HepG2 (cell line): ENCODE data around the gene RRBP1. TPM values are rescaled to one million over a fixed set of nuclear protein-coding genes. Genes with fewer than 3 reads are reported as not detected.

ENCODE experiments used
- ELK4 ChIP-seq: sonication (generic); formaldehyde crosslinking; IDR thresholded peaks from 2 replicates; pipeline ENCODE4 v1.9.0; 2021; ENCODE audit warnings: missing genetic modification reagents, borderline replicate concordance
- HES4 ChIP-seq: sonication (generic); formaldehyde crosslinking; IDR thresholded peaks from 2 replicates; pipeline ENCODE4 v1.9.0; 2021; ENCODE audit warnings: mild to moderate bottlenecking, missing genetic modification reagents, borderline replicate concordance
- HINFP ChIP-seq: sonication (generic); formaldehyde crosslinking; IDR thresholded peaks from 2 replicates; pipeline ENCODE4 v1.4.0; 2020; ENCODE audit warnings: low read depth, mild to moderate bottlenecking, missing genetic modification reagents
- KDM2A ChIP-seq: sonication (generic); formaldehyde crosslinking; IDR thresholded peaks from 2 replicates; pipeline ENCODE4 v1.4.0; 2020; ENCODE audit warnings: low read depth, missing genetic modification reagents, borderline replicate concordance
- MATR3 ChIP-seq: sonication (generic); formaldehyde crosslinking; IDR thresholded peaks from 2 replicates; pipeline ENCODE4 v1.4.0; 2020; ENCODE audit warnings: missing genetic modification reagents
- MIER3 ChIP-seq: IDR thresholded peaks from 2 replicates; pipeline ENCODE4 v1.6.1; 2016; ENCODE audit warnings: missing compliant biosample characterization, borderline replicate concordance
- RCOR2 ChIP-seq: IDR thresholded peaks from 2 replicates; pipeline ENCODE4 v1.6.1; 2016; ENCODE audit warnings: missing biosample characterization, missing genetic modification reagents
- RXRB ChIP-seq: IDR thresholded peaks from 2 replicates; pipeline ENCODE4 v1.6.1; 2016; ENCODE audit warnings: borderline replicate concordance, missing genetic modification reagents, missing compliant biosample characterization
- SP4 ChIP-seq: sonication (generic); formaldehyde crosslinking; IDR thresholded peaks from 2 replicates; pipeline ENCODE4 v1.8.1; 2023; ENCODE audit warnings: mild to moderate bottlenecking, missing genetic modification reagents
- STAT5B ChIP-seq: sonication (generic); formaldehyde crosslinking; IDR thresholded peaks from 2 replicates; pipeline ENCODE4 v1.4.0; 2020; ENCODE audit warnings: missing genetic modification reagents
- ZFAT ChIP-seq: sonication (generic); formaldehyde crosslinking; conservative IDR thresholded peaks from 2 replicates; pipeline ENCODE4 v1.8.1; 2023; ENCODE audit warnings: missing genetic modification reagents, inconsistent platforms
- ZNF12 ChIP-seq: sonication (generic); formaldehyde crosslinking; IDR thresholded peaks from 2 replicates; pipeline ENCODE4 v1.5.0; 2020; ENCODE audit warnings: missing genetic modification reagents
- ZNF143 ChIP-seq: sonication (generic); formaldehyde crosslinking; IDR thresholded peaks from 2 replicates; pipeline ENCODE4 v1.4.0; 2020; ENCODE audit warnings: missing genetic modification reagents
- ZNF282 ChIP-seq: fragments of 450-650 bp; IDR thresholded peaks from 2 replicates; pipeline ENCODE4 v1.6.1; 2018; ENCODE audit not compliant: partially characterized antibody
- ZNF782 ChIP-seq: sonication (generic); formaldehyde crosslinking; IDR thresholded peaks from 2 replicates; pipeline ENCODE4 v1.4.0; 2020; ENCODE audit warnings: missing genetic modification reagents, mild to moderate bottlenecking, borderline replicate concordance
- ZNF850 ChIP-seq: sonication (generic); formaldehyde crosslinking; conservative IDR thresholded peaks from 2 replicates; pipeline ENCODE4 v1.9.0; 2021; ENCODE audit warnings: mild to moderate bottlenecking, missing genetic modification reagents
- ZSCAN9 ChIP-seq: IDR thresholded peaks from 2 replicates; pipeline ENCODE4 v1.6.1; 2016; ENCODE audit warnings: borderline replicate concordance
- polyA plus RNA-seq, 8 experiments: library from polyadenylated mRNA; depleted of rRNA in 3 of 8; stranded (reverse) in 7 of 8; unstranded in 1 of 8; fragments of >200 nt; fragmentation: Illumina TruSeq in 4 of 8; extraction: Trizol in 4 of 8; gene quantifications; 2 replicates each; pipeline versions ENCODE4 v1.2.1 to v1.2.3, GENCODE V29; 2011 to 2016; ENCODE audit warnings: low read depth in 4 of 8, missing spikeins in 1 of 8, mixed read lengths in 1 of 8; ENCODE audit not compliant: insufficient read depth in 1 of 8
- total RNA-seq, 5 experiments: library from RNA; depleted of rRNA; stranded (reverse); fragments of >200 nt; fragmentation: Illumina TruSeq; extraction: Trizol; gene quantifications; 2 replicates each; pipeline ENCODE4 v1.2.3, GENCODE V29; 2016; ENCODE audit warnings: low read depth in 1 of 5
- TF ChIP-seq, protein P1 (sequence below): sonication (generic); formaldehyde crosslinking; IDR thresholded peaks from 2 replicates; pipeline ENCODE4 v1.4.0; 2020; ENCODE audit warnings: missing genetic modification reagents
- TF ChIP-seq, protein P2 (sequence below): sonication (generic); formaldehyde crosslinking; conservative IDR thresholded peaks from 2 replicates; pipeline ENCODE4 v1.4.0; 2020; ENCODE audit warnings: missing genetic modification reagents
- TF ChIP-seq, protein P3 (sequence below): sonication (generic); formaldehyde crosslinking; IDR thresholded peaks from 2 replicates; pipeline ENCODE4 v1.5.0; 2020; ENCODE audit warnings: missing genetic modification reagents, mild to moderate bottlenecking, borderline replicate concordance

Gene RRBP1
- total and polyA plus RNA-seq, 2 of the 13 experiments (the other 11 are each of a cell fraction or from before 2014, with no cell fraction given), result 150 to 222 TPM

DNA sequence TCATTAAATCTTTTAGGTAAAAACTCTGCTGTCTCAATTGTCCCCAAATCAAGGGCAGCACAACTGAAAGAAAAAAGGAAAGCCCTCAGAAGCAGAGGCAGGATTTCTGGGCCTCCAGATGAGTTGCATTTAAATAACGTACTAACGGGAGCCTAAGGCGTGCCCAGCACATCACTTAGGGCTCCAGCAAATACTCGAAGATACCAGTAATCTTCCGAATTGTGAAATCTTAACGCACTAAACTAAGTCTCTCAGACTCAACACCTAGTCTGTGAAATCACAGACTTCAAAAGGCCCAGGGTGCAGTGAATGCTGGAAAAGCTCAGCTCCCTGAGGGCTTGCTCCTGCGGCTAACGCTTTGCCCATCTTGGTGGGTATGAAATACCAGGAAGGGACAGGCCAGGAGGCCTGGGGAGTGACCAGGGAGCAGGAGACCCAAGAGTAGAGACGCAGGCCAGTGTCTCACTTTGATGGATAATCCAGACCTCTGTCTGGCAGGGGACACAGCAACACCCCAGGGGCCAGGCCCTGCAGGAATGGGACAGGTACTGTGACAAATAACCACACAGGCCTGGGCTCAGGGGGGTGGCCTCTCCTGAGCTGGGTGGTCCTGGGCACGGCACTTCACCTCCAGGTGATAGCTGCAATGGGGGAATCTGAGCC lies 36.4 kb downstream of the RRBP1 start (continued):
- TF ChIP-seq, protein P1, sequence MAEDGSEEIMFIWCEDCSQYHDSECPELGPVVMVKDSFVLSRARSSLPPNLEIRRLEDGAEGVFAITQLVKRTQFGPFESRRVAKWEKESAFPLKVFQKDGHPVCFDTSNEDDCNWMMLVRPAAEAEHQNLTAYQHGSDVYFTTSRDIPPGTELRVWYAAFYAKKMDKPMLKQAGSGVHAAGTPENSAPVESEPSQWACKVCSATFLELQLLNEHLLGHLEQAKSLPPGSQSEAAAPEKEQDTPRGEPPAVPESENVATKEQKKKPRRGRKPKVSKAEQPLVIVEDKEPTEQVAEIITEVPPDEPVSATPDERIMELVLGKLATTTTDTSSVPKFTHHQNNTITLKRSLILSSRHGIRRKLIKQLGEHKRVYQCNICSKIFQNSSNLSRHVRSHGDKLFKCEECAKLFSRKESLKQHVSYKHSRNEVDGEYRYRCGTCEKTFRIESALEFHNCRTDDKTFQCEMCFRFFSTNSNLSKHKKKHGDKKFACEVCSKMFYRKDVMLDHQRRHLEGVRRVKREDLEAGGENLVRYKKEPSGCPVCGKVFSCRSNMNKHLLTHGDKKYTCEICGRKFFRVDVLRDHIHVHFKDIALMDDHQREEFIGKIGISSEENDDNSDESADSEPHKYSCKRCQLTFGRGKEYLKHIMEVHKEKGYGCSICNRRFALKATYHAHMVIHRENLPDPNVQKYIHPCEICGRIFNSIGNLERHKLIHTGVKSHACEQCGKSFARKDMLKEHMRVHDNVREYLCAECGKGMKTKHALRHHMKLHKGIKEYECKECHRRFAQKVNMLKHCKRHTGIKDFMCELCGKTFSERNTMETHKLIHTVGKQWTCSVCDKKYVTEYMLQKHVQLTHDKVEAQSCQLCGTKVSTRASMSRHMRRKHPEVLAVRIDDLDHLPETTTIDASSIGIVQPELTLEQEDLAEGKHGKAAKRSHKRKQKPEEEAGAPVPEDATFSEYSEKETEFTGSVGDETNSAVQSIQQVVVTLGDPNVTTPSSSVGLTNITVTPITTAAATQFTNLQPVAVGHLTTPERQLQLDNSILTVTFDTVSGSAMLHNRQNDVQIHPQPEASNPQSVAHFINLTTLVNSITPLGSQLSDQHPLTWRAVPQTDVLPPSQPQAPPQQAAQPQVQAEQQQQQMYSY (CRISPR knock-in tag), result no peak
- TF ChIP-seq, protein P2, sequence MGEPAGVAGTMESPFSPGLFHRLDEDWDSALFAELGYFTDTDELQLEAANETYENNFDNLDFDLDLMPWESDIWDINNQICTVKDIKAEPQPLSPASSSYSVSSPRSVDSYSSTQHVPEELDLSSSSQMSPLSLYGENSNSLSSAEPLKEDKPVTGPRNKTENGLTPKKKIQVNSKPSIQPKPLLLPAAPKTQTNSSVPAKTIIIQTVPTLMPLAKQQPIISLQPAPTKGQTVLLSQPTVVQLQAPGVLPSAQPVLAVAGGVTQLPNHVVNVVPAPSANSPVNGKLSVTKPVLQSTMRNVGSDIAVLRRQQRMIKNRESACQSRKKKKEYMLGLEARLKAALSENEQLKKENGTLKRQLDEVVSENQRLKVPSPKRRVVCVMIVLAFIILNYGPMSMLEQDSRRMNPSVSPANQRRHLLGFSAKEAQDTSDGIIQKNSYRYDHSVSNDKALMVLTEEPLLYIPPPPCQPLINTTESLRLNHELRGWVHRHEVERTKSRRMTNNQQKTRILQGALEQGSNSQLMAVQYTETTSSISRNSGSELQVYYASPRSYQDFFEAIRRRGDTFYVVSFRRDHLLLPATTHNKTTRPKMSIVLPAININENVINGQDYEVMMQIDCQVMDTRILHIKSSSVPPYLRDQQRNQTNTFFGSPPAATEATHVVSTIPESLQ (CRISPR knock-in tag), result no peak
- TF ChIP-seq RCOR2 (no peak), ZNF782 (CRISPR knock-in tag) (peak; percentile 14; the same call in 1 of the 2 replicates), HINFP (CRISPR knock-in tag) (0 out of 2 replicates have a peak, but pooled peaks have one; percentile 3), ZNF143 (CRISPR knock-in tag) (0 out of 2 replicates have a peak, but pooled peaks have one; percentile 13), ZNF282 (no peak), ZFAT (CRISPR knock-in tag) (no peak), STAT5B (no peak), MATR3 (CRISPR knock-in tag) (no peak), RXRB (CRISPR knock-in tag) (no peak), ELK4 (no peak), KDM2A (0 out of 2 replicates have a peak, but pooled peaks have one; percentile 16), ZSCAN9 (CRISPR knock-in tag) (no peak), MIER3 (CRISPR knock-in tag) (no peak), ZNF12 (CRISPR knock-in tag) (no peak), HES4 (CRISPR knock-in tag) (no peak), SP4 (CRISPR knock-in tag) (no peak), ZNF850 (CRISPR knock-in tag) (no peak)
- TF ChIP-seq, protein P3, sequence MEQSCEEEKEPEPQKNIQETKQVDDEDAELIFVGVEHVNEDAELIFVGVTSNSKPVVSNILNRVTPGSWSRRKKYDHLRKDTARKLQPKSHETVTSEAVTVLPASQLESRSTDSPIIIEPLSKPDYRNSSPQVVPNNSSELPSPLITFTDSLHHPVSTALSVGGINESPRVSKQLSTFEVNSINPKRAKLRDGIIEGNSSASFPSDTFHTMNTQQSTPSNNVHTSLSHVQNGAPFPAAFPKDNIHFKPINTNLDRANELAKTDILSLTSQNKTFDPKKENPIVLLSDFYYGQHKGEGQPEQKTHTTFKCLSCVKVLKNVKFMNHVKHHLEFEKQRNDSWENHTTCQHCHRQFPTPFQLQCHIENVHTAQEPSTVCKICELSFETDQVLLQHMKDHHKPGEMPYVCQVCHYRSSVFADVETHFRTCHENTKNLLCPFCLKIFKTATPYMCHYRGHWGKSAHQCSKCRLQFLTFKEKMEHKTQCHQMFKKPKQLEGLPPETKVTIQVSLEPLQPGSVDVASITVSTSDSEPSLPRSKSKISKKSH (CRISPR knock-in tag), result peak; percentile 82; the same call in 1 of the 2 replicates
